ENCODE results near the gene AIG1. TPM values are rescaled to one million over a fixed set of nuclear protein-coding genes. Genes with fewer than 3 reads are reported as not detected.
"Not testable (repeated sequence)": the region's sequence is repeated elsewhere in the genome, so short reads cannot be mapped to it uniquely, and the experiment has no call there.

Gene AIG1
- polyA plus RNA-seq, 5 donors = 33.9 to 44.8 (median 38.2) TPM

DNA sequence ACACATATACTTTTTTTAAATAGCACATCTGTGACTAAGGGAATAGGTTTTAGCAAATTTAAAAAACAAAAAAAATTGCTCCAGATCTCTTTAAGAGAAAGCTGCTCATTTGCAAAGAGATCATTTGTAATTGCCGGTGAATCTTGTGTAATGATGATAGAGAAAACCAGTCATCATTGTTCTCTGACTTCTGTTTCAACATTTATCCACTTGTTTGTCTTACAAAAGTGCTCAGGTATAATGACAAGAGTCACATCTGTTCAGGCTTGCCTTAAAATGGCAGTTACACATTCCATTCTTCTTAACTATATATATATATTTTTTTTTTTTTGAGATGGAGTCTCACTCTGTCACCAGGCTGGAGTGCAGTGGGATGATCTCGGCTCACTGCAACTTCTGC is 165.2 kb downstream of the AIG1 start:
- DNase-seq = no peak

DNA sequence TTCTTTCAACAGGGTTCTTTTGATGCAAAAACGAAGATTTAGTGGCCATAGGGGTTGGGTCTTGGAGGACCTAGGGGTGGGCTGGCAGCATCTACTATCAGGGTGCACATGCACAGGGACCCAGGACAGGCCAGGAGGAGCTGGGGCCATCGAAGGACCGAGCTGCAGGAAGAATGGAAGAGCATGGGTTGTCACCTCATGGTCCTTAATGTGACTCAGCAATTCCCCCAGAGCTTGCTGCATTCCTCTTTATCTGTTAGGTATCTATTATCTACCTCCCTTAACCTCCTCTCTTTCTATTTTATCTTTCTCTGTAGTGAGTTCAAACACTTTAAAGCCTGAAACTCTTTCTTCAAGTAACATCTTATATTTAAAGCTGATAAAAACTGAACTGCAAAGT is 167.0 kb downstream of the AIG1 start:
- no peak for DNase-seq

DNA sequence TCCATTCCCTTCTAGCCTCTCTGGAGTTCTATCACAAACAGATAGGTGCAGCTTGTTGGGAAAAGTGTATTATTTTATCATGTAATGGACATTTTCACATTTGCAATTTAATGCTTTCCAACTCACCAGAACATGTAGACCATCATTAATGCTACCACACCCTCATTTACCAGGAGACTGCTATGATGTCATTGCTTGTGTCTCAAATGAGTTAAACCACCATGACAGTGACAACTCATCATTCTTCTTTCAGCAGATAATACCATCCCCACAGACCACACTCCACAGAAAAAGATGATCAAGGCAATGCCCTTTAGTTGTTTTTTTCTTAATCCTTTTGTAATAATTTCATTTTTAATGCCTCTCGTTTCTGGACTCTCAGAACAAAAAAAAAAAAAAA is 168.7 kb downstream of the AIG1 start:
- no peak for DNase-seq

DNA sequence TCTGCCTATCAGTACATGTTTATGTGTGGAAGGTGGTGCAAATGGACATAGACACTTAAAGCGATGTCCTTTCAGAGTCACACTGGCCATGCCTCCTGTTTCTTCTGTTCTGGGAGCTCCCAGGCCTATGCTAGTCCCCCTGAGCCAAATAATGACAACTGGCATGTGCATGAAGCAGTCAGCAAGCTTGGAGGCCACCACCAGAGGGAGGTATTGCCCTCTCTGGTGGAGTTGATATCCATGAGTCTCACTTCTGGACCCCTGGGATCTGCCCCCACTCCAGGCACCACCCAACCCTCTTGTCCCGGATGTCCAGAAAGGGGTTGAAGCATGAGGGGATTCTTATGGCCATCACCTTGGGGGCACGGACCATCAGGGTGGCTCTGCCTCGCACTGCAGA is 172.2 kb downstream of the AIG1 start:
- DNase-seq = no peak

DNA sequence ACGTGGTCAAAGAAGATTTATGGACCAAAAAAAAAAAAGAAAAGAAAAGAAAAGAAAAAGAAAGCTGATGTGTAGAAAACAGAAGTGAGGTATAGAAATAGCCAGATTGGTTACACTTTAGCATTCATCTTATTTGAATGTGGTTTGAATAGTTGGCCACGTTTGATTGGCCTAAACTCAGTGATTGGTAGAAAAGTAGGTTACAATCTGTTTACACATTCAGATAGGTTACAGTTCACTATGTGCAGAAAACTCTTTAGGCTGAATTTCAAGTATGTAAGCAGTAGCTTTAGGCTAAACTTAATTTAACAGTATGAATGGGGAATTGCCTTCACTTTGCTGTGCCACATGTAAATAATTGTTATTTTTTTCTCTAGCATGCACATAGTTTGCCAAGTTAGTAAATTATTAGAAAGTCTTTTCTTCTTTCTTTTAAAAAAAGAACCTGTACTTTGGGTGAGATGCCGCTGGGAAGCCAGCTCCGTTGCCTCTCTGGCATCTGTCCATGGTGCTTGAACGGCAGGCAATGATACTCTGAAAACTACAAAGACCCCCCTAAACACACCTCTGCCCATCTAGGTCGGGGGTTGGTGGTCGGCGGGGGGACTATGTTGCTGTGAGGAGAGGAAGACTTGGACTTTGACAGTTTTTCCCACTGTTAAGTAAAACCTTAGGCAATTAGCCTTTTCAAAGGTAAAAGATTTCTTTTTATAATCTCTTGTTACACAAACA is 173.0 kb downstream of the AIG1 start:
- no peak for DNase-seq

DNA sequence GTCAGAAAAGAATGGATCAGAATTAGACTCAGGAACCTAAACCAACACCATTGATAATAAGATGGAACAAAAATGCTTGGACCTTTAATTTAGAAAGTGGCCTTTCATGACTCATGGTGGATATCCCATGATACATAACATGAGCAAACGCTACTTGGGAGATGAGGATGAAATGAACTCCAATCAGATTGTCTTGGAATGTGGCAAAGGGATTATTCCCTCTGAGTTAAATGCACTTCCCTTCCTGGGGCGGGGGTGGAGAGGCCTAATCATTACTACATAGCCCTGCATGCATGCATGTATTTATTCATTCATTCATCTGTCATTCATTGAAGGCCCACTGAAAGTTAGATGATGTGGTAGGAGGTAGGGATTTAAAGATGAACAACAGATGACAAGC is 174.0 kb downstream of the AIG1 start:
- no peak for DNase-seq

DNA sequence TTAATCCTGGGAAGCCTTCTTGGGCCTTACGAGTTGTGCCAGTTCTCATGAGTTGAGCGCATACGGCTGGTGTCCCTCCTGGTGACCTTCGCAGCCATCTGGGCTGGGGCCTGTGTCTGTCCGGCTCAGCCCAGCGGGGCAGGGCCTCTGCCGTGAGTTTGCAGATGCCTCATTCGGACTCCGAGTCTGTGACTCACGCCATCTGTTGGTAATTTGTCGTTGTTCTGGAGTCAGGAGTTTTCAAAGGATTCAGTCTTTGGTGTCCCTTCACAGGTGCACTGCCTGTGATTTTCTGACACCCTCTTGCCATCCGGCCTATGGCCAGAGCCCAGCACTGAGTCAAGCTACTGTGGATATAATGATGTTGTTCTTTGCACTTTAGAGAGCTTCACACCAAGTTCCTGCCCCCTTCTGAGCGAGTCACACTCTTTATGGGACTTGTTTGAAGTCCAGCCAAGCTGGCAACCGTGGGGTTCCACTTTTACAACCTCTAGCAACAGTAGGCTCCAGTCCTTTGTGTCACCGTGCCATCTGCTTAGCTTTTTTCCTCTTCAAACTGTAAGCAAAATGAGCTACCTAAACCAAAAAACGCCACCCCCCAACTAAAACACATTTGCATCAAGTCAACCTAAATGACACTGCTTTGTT is 175.6 kb downstream of the AIG1 start:
- no peak for DNase-seq

DNA sequence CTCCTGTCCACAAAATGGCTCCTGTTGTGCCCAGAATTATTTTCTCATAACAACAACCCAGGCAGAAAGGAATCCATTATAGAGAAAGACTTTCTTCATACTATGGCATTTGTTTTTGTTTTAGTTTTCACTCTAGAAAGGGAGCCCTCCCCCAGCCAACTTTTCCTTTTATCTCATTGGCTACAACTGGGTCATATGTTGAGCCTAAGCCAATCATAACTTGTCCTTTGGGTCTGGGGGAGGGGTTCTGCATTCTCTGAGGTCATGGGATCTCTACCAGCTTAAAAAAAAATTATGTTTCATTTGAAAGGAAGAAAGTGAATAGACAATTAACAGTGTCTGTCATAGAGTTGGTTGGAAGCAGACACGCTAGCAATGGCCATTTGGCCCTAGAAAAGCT is 177.6 kb downstream of the AIG1 start:
- DNase-seq = no peak

DNA sequence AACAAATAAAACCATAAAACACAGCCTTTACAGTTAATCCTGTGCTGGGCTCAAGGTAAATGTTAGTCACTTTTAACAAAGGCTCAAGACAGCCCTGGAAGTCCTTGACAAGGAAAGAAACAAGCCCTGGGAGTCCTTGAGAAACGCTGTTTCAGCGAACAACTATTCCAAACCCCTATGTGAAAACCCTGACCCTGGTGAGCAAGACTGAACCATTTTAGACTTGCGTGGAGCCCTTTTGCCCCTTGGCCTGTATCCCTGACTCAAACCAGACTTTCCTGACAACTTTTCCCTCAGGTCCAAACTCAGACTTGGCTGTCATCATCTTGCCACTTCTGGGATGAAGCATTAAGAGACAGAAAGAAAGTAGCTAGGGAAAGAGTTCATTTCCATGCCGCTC is 180.4 kb downstream of the AIG1 start:
- DNase-seq = no peak

DNA sequence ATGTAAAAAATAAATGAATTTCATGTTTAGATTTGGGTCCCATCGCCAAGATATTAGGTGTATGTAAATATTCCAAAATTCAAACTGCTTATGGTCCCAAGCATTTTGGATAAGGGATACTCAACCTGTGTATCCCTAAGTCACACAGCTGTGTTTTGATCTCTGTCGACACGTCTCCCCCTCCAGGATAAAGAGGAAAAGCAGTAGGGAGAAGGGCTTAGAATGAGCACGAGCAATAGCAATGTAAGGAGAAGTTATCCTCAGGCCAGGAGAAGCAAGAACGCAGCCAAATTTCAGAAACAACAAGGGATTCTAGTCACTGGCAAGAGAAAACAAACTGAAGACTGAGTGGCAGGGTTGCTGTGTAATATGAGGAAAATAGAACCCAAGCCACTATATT is 181.2 kb downstream of the AIG1 start:
- no peak for DNase-seq

DNA sequence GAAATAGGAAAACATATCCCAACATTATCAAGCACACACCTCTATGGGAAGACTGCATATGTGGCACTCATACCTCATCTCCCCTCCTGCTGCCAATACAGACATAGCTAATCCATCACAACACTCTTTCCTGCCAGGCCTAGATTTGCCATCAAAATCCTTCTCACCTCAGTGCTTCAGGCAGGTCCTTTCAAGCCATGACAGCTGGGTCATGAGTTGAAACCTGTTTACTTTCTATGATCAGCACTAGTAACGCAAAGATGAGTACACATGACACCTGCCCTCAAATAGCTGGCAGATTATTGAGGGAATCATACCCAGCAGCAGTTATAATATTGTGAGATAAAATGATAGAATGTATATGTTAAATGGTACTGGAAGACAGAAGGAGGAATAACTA is 183.1 kb downstream of the AIG1 start:
- DNase-seq = no peak

DNA sequence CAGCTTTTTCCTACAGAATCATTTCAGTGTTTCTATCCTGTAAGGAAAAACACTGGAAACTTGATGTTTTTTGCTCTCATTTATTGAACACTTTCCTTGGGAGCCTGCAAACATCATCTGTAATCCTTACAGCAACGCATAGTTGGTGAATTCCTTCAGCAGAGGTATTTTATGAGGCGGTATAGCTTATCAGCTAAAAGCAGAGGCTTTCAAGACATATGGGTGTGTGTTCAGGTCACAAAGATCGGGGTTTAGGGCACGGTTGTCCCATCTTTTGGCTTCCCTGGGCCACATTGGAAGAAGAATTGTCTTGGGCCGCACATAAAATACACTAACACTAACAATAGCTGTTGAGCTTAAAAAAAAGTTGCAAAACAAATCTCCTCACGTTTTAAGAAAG is 185.0 kb downstream of the AIG1 start:
- no peak for DNase-seq

DNA sequence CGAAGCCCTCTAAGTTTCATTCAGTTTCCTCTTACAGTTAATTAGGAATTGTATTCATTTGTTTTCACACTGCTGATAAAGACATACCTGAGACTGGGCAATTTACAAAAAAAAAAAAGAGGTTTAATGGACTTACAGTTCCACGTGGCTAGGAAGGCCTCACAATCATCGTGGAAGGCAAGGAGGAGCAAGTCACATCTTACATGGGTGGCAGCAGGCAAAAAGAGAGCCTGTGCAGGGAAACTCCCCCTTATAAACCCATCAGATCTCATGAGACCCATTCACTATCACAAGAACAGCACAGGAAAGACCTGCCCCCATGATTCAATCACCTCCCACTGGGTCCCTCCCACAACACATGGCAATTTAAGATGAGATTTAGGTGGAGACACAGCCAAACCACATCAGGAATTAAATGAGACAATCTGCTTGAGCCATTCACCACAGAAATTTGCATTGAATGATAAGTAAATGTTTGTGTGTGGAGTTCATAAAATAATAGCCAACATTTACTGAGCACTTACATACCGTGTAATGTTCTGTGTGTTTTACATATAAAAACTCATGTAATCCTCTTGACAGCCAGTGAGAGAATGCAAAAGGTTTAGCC is 185.6 kb downstream of the AIG1 start:
- DNase-seq = not testable (repeated sequence)

DNA sequence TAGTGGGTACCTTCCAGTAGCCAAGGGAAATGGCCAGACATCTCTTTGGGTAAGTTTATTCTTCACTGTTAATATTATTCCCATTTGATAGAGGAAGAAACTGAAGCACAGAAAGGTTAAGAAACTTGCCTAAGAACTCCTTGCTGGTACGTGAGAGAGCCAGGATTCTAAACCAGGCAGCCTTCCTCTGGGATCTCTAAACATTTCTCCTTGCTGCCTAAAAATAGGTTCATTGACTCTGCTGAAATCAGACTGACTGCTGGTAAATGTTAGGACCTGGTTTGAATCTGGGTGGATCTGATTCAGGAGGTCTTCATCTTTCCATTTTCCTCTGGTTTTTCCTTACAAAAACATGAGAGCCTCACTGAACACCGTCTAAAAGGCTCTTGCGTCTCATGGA is 186.9 kb downstream of the AIG1 start:
- DNase-seq = no peak

DNA sequence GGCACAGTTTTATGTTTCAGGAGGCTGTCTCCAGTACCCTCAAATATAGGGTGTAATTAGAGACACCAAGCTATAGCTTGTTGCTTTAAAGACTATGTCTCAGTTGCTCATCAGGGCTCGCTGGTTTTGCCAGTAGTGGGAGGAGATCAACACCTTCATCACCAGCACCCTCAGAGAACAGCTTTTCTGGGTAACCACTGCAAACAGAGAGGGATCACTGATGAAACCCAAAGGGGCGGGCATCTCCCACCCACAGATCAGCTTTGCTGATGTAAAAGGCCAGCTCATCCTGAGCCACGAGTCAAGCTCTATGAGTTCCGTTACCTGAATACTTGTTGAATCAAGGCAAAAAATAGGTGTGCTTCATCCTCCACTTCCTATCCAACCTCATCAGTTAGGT is 187.7 kb downstream of the AIG1 start:
- DNase-seq = no peak

DNA sequence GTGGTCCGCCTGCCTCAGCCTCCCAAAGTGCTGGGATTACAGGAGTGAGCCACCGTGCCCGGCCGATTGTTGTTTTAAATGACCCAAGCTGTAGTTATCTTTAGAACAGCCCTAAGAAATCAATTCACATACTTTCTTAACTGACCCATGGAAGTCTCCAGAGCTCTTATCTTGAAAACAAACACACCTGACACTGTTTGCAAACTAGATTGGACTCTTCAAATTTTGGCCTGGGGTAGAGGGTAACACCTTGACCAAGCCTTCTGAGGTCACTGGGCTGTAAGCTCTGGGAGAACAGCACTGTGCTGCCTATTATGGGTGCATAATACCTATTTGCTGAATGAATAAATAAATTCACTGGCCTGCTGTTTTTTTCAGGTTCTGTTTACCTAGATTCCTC is 190.6 kb downstream of the AIG1 start:
- no peak for DNase-seq

DNA sequence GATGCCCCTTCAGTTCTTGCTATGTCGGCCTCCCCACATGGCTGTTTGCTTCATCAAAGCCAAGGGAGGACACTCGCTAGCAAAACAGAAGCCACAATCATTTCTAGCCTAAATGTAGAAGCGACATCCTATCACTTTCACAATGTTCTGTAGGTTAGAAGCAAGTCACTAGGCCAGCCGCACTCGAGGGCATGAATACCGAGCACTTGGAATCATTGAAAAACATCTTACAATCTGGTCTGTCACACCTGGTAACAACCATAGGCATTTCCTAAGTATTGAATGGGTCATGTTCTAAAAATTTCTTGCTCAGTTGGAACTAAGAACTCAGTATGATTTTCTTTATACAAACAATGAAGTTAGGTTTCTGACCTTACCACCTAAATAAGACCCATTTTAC is 192.3 kb downstream of the AIG1 start:
- no peak for DNase-seq

DNA sequence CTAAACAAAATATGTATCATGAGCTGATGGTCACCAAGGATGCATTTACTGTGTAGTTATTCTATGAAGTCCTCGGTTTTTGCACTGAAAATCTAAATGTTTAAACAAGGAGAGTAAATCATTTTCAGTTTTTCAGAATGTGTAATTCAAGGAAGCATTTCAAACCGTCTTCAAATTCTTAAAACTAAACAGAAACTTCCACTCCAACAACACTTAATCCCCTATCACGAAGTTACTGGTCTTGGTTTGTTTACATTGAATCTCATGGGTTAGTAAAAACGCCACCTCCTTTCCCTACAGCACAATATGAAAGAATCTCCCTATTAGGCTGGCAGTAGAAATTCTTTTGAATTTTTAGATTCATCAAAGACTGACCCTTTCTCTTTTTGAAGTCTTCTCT is 192.9 kb downstream of the AIG1 start:
- peak; percentile 58 to 64 for DNase-seq

DNA sequence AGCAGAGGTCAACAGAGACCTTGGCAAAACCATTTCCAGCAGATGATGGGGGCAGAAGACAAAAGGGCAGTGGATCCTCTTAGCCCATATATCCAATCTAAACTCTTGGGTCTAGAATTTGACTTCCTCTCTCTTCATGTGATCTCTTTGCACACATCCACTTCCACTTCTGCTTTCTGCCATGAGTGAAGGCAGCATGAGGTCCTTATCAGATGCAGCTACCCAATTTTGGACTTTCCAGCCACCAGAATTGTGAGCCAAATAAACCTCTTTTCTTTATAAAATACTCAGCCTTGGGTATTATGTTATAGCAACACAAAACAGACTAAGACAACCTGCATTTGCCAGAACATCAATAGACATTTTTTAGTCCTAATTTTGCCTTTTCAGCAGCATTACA is 198.3 kb downstream of the AIG1 start:
- no peak for DNase-seq

DNA sequence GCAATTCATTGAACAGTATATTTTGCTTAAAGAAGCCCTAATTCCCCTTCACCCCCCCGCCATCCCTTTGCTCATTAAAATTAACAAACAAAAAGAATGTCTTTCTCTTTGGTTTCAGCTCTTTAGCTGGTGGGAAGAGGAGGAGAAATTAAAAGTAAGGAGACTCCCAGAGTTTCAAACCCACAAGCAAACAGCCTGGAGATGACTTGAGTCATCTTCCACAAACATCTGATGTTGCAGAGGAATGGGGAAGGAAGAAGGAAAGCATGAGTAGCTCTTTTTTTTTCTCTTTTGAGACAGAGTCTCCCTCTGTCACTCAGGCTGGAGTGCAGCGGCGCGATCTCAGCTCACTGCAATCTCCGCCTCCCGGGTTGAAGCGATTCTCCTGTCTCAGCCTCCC is 200.2 kb downstream of the AIG1 start:
- DNase-seq = no peak

DNA sequence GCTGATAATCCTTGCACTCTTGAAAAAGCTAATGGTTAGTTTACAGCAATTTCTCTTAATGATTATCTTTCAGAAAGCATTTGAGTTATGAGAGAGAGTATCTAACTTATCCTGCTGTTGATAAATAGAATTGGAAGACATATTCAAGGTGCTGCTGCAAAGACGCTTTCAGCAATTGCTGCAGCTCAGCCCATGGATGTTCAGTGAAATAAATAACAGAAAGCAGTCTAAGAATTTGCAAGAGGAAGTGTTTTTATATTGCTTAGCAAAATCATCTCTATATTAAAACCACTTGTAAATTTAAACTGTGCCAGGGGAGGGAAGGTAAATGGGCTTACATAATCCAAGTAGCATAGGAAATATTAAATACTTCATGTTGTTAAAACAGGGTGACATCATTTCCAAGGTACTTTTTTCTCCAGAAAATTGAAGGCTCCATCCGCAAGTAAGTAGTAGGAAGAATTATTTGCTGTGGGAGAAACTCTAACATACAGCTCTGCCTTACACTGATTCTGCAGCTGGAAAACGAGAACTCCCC is 201.3 kb downstream of the AIG1 start:
- no peak for DNase-seq

DNA sequence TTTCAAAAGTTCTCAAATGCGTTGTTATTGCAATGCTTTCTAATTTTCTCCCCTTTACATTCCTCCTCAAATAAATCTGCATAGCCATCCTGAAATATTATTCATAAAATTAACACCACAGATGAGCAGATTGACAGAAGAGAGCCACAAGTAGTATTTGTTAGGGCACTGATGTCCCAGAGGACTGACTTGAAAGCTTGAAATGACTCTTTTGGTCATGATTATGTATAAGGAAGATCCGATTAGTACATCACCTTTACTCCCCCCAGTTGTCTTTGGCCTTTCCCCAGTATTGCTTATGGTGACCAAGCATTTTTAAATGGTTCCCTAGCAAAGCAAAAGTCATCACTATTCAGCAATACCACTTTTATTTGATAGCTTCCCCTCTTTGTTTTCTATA is 202.2 kb downstream of the AIG1 start:
- DNase-seq = no peak

DNA sequence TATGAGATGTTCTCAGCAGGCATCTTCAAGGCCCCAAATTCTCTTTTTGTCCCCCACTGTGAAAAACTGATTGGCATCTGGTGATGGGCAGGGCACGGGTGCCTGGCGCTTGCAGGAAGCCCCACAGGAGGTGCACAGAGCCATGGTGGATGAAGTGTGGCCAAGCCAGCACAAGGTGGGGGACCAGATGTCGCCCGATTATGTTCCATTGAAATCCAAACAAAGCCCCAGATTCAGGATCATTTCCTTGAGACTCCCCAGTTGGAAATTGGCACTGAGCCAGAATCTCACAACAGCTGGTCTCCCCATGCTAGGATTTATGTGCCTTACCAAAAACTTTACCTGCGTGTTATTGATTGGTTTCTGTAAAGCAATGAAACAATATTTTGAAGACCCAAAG is 203.7 kb downstream of the AIG1 start:
- no peak for DNase-seq
